ENCODE data around the gene HMSD.

- TF ChIP-seq, protein P1, sequence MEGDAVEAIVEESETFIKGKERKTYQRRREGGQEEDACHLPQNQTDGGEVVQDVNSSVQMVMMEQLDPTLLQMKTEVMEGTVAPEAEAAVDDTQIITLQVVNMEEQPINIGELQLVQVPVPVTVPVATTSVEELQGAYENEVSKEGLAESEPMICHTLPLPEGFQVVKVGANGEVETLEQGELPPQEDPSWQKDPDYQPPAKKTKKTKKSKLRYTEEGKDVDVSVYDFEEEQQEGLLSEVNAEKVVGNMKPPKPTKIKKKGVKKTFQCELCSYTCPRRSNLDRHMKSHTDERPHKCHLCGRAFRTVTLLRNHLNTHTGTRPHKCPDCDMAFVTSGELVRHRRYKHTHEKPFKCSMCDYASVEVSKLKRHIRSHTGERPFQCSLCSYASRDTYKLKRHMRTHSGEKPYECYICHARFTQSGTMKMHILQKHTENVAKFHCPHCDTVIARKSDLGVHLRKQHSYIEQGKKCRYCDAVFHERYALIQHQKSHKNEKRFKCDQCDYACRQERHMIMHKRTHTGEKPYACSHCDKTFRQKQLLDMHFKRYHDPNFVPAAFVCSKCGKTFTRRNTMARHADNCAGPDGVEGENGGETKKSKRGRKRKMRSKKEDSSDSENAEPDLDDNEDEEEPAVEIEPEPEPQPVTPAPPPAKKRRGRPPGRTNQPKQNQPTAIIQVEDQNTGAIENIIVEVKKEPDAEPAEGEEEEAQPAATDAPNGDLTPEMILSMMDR (IDR thresholded peaks at IDR 0.05), result no peak
- no peak for TF ChIP-seq RFX5 (IDR thresholded peaks at IDR 0.05; ENCODE audit: low read length)
- TF ChIP-seq SMC3 (IDR thresholded peaks at IDR 0.05; ENCODE audit: low read depth, low read length), result no peak
- TF ChIP-seq GABPA (IDR thresholded peaks at IDR 0.05; ENCODE audit: low read depth), result no peak
- TF ChIP-seq, protein P2, sequence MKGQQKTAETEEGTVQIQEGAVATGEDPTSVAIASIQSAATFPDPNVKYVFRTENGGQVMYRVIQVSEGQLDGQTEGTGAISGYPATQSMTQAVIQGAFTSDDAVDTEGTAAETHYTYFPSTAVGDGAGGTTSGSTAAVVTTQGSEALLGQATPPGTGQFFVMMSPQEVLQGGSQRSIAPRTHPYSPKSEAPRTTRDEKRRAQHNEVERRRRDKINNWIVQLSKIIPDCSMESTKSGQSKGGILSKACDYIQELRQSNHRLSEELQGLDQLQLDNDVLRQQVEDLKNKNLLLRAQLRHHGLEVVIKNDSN (IDR thresholded peaks at IDR 0.05; ENCODE audit: borderline replicate concordance, low read depth), result no peak
- no peak for TF ChIP-seq EP300 (IDR thresholded peaks at IDR 0.05; ENCODE audit: borderline replicate concordance in 1 of 2, low read depth in 1 of 2, low read length in 1 of 2)
- TF ChIP-seq POLR2AphosphoS5 (IDR thresholded peaks at IDR 0.05; ENCODE audit: low read depth, low read length), result no peak
- TF ChIP-seq TEAD4 (IDR thresholded peaks at IDR 0.05; ENCODE audit: borderline replicate concordance, insufficient read depth), result no peak
- no peak for TF ChIP-seq TAF1 (IDR thresholded peaks at IDR 0.05; ENCODE audit: borderline replicate concordance, low read depth, low read length)
Observed at GRCh38 chr18:63982361-63982760, 33.3 kb downstream of the HMSD start.
